Measurements from ENCODE around the gene STOM.
"Not testable (repeated sequence)": the region's sequence is repeated elsewhere in the genome, so short reads cannot be mapped to it uniquely, and the experiment has no call there.

Gene STOM

DNA sequence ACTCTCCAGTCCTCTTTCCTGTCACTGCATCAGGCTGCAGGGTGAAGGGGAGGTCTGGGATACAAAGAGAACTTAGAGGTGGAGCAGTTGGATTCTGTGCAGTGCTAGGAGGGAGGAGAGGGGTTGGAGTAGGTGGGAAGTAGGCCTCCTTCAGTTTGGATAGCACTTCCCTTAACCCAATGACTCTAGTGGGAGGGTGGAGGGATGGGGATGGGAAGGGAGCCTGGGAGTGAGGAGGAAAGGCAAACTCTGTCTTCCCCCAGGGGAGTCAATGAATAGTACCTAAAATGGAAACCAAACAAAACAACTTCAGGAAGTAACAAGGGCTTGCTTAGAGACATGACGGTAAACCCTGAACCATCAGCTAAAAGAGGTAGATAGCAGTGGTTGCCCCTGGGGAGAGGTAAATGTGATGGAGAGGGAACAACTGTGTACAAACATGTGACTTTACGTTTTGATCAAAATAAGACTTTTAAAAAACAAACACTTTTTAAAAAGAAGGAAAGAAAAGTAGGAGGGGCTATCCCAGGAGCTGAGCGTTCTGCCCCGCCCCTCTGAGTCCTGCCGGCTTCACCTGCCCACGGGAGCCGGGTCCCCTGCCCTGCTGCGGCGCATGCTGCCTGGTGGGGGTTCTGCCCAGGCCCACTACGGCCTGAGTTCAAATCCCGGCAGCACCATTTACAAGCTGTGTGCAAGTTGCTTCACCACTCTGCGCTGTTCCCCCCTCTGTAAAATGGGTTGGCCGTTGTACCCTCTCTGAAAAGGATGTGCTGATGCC, 71.2 kb downstream of the STOM start:
- DNase-seq: no peak

DNA sequence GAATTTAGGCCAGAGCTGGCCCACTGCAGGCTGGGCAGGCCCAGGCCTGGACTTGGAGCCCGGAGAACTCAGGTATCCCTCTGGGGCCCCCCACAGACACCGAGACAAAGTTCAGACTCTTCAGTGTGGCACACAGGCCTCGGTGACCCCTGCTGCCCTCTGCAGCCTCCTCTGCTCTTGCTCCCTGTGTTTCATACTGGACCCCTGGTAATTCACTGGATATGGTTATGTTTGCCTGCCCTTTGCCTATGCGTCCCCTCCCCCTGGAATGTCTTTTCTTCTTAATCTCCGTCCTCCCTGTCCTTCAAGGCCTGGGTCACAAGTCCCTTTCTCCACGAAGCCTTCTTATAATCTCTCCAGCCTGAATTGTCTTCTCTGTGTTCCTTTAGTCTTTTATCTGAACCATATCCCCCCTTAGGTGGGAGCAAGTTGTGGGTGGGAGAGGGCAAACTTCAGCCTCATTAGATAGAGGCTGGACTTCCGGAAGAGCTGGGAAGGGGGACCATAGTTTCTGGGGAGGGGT, 72.0 kb downstream of the STOM start:
- no peak for DNase-seq

DNA sequence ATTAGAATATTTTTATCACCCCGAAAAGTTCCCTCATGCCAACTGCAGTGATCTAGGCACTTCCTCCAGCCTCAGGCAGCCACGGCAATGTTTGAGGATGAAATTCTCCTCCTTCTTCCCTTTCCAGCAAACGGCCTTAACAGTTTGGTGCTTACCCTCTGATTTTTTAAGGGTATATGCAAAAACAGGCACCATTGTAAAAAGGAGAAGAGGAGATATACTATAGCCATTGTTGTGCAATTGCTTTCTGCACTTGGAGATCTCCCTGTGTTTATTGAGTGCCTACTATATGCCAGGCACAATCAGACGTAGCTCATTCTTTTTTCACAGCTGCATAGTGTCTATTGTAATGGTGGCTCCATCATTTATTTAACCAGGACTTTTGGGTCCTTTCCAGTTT, 72.7 kb downstream of the STOM start:
- no peak for DNase-seq

DNA sequence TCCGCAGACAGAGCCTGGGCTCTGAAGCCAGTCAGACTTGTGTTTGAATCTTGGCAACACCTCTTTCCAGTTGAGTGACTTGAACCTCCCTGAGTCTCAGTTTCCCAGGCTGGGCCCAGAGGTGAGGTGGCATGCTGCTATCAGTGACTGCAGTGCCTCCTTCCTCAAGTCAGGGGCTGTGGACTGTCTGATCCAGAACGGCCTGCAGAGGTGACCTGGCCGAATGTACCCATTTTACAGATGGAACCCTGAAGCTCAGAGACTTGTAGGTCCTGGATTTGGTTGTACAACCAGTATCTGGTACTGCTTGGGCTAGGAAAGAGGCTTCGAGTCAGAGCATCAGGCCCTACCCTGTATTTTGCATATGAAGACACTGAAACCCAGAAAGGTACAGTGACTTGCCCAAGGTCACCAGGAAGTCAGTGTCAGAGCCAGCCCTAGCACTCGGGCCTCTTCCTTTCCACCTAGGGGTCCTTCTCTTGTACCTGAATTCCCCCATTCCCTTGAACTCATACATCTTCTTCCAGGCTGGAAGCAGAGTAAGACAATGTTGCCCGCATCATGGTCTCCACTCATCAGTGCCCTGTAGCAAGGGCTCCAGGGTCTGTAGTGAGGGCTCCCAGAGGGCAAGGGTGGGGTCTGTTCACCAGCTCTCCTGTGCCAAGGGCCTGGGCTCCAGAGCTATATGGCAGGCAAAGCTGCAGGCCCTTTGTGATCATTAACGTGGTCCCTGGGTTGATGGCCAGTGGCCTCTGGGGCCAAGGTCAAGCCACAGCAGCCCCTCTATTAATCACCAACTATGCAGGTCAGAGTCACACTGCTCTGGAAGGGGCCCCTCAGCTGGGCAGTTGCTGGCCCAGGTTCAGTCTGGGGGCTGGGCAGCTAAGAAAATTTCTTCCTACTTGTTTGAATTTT, 73.6 kb downstream of the STOM start:
- no peak for DNase-seq

DNA sequence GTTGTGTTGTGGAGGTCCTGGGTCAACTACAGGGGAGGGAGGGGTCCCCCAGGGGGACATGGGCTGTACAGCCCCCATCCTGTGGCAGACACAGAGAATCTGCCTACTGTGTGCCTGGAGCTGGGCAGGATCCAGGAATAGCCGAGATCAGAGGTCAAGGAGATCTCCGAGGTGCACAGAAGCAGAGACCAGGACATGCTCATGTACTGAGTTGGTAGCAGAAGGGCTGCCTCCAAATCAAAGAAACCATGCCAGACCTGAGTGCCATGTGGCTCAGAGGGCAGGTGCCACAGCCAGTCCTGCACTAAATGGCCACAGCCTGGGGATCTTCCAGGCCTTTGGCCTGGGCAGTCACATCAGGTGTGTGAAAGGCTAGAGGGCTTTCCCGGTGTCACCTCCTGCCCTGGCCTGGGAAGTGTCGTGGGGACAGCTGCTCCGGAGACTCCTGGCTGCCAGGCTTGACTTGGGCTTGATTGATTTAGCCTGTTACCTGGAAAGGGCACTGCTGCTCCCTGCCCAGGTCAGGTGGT, 74.3 kb downstream of the STOM start:
- DNase-seq: no peak

DNA sequence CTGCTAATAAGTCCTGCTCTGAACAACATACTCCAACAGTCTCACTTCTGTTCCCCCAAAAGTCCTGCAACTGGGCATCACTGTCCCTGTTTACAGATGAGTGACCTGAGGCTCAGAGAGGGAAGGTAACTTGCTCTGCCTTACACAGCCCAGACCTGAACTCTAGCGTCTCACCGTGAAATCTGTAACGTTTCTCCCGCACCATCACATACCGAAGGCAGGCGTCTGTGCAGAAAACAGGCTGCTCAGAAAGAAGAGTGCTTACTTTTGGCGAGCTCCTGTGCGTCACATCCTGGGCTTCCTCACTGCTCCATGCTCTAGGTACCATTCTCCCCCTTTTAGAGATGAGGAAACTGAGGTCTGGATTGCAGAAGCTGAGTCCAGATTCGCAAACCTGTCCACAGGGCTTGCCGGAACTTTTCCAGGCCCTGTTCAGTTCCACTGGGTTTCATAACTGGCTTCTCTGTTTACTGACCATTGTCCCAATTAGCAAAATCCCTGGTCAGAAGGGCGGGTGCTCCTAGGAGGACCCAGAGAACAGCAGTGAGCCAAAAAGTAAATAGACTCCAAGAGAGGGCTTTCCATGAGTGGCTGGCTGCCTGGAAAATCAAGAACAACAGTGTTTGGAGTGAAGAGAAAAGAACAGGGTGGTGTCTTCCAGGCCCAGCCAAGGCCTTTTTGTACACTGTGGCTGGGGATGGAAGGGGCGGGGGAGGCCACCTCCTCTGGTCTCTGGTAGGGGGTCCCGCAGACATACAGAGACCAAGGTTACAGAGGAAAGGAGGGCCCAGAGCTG, 75.0 kb downstream of the STOM start:
- DNase-seq: no peak

DNA sequence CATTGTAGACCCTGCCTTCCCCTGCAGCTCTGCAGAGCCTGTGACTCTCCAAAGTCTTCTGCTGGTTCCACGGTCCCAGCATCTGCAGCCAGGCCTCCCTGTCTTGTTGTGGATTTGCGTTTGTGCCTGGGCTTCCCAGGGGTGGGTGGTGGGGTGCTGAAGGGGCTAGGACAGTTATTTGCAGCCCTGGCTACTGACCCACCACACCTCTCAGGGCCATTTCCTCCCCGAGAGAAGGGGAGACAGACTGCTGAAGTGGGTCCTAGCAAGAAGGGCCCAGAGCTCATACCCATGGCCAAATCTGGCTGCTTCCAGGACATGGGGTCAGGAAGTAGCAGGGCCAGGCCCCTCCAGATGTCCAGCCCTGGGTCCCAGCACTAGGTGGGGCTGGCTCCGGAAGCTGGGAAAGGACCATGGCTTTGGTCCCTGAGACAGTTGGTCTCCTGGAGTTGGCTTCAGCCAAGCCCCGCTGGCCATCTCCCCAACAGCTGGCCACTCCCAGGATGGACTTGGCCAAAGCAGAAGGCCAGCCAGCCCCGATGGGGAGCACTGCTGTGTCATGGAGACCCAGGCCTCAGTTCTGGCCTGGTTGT, 75.8 kb downstream of the STOM start:
- DNase-seq: no peak

DNA sequence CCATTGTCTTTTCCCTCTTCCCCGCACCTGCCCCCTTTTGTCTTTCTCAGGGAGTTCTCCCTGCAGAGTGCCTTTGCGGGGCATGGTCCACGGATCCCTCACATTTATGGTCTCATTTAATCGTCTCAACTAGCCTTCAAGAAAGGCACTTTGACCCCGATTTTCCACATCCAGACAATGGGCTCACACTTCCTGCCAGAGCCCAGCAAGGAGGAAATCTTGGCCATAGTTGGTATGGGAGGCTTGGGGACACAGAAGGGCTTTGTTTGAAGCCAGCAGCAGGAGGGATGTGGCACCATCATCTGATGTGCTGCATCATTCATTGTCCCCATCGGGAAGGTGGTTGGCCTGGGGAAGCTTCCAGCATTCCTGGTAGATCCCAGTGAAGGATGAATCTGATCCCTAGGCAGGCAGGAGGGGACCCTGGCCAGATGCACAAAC, 77.2 kb downstream of the STOM start:
- DNase-seq: no peak

DNA sequence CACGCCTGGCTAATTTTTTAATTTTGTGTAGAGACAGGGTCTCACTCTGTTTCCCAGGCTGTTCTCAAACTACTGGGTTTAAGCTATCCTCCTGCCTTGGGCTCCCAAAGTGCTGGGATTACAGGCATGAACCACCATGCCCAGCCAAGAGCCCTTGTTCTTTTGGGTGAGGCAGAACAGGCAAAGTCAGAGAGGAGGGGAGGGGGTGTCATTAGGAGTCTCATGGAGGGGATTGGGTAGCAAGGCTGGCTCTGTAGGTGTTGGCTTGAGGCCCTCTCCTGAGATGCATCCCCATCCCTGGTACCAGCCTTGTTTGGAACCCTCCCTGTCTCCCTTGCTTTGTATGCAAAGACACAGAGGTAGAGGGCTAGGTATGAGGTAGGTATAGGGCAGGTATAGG, 78.0 kb downstream of the STOM start:
- no peak for DNase-seq

DNA sequence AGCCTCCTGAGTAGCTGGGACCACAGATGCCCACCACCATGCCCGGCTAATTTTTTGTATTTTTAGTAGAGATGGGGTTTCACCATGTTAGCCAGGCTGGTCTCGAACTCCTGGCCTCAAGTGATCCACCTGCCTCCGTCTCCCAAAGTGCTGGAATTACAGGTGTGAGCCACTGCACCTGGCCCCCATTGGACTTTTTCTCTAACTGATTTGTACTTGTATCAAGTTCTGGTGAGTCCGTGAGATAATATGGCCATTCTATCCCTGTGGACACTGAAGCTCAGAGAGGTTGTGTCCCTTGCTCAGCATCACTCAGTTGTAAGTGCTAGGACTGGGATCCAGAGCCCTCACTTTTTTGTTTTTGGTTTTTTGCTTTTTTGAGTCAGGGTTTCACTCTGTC, 78.5 kb downstream of the STOM start:
- DNase-seq: not testable (repeated sequence)

DNA sequence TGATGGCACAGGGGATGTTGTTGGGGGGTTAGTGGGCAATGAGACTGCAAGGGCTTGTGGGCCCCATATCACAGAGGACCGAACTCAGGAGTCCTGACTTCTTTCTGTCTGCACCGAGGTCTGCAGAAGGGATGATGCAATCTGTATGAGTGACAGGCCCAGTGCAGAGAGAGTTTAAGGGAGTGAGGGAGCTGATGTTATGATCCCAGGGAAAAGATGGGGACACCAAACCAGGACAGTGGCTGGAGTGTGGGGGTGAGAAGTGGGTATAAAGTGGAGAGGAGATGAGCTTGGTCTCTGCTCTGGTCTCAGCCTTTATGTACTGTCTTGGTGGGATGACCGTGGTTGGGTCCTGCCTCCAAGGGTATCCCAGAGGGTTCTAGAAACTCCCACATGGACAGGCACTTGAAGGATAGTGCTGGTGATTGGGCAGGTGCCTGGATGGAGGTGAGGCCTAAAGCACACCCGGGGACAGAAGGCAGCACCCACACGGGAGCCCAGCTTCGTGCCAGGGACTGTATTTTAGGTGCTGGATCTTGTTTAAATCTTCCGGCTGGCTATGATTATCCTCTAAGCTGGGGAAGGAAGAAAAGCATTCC, 80.2 kb downstream of the STOM start:
- no peak for DNase-seq

DNA sequence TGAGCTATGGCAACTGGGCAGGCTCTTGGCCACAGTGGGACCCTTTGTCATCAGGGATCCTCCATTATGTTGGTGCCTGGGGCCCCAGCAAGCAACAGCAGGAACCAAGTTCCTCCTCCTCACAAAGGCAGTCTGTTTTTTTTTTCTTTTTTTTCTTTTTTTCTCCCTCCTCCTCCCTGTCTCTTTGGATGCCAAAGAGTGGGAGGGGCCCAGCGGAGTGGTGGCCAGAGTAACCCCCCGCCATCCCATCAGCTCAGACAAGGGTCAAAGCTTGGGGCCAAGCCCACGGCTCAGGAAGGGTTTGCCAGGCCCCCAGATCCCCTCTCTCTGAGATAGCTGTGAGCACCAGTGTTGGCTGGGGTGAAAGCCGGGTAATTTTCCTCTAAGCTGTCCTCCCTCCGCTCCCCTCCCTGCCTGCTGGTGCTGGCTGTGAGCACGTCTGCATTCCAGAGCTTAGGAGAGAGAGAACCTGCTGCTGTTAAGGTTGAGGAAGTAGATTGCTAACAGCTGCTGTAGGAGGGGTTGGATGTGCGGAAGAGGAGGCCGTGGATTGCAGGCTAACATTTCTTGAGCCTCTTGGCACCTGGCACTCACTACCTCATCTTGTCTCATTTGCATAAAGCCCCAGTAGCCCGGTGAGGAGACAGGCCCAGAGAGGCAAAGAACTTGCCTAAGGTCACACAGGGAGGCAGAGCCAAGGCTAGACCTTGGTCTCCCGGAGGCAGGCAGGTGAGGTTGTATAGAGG, 80.9 kb downstream of the STOM start:
- DNase-seq: no peak
